Upper lobe of left lung (tissue), 6 donors: Measurements from ENCODE around the gene SPG11. TPM values are rescaled to one million over a fixed set of nuclear protein-coding genes. Genes with fewer than 3 reads are reported as not detected.

Experiments
- ATAC-seq, 2 donors: fragments of 200-7000 bp; cut with Tn5 transposase; one replicate each; pipeline ENCODE4 v1.9.1; 2022; ENCODE audit warnings: mild to moderate bottlenecking in 2 of 2, moderate library complexity in 2 of 2; ENCODE audit not compliant: low FRiP score in 2 of 2
- DNase-seq, 2 donors: peaks; one replicate each; pipeline ENCODE4 v3.0.0-alpha.2; 2019 to 2020
- H3K27ac ChIP-seq, 4 donors: fragments of 200-600 bp; sonication (generic); one replicate each; pipeline ENCODE4 v1.5.1; 2016 to 2019
- H3K27me3 ChIP-seq, 4 donors: fragments of 200-600 bp; sonication (generic); one replicate each; pipeline ENCODE4 v1.5.1; 2017 to 2019
- H3K36me3 ChIP-seq, 4 donors: fragments of 200-600 bp; sonication (generic); one replicate each; pipeline ENCODE4 v1.5.1; 2016 to 2019
- H3K4me1 ChIP-seq, 4 donors: fragments of 200-600 bp; sonication (generic); one replicate each; pipeline ENCODE4 v1.5.1; 2018 to 2019
- H3K4me3 ChIP-seq, 4 donors: fragments of 200-600 bp; sonication (generic); one replicate each; pipeline ENCODE4 v1.5.1; 2017 to 2019; ENCODE audit warnings: mild to moderate bottlenecking in 2 of 4, moderate library complexity in 1 of 4
- H3K9me3 ChIP-seq, 4 donors: fragments of 200-600 bp; sonication (generic); one replicate each; pipeline ENCODE4 v1.5.1; 2018 to 2019
- EP300 ChIP-seq, 4 donors: sonication (generic); formaldehyde crosslinking; IDR thresholded peaks; one replicate each; pipeline ENCODE4 v1.5.1; 2017; ENCODE audit warnings: antibody characterized with exemption in 4 of 4, control low read depth in 2 of 4
- POLR2A ChIP-seq, 4 donors: fragments of 450-650 bp; IDR thresholded peaks; one replicate each; pipeline ENCODE4 v1.5.1; 2016 to 2017; ENCODE audit warnings: antibody characterized with exemption in 4 of 4, mild to moderate bottlenecking in 2 of 4
- POLR2AphosphoS5 ChIP-seq, 2 donors: sonication (generic); formaldehyde crosslinking; IDR thresholded peaks; one replicate each; pipeline ENCODE4 v1.5.1; 2017; ENCODE audit warnings: antibody characterized with exemption in 2 of 2
- WGBS, 2 donors: methylation state at CpG; one replicate each; pipeline ENCODE4 v1.1.5; 2017 to 2018; 5-methylcytosine and 5-hydroxymethylcytosine counted together
- total RNA-seq, 6 donors: library from RNA; depleted of rRNA in 4 of 6; stranded (reverse); fragments of >200 nt in 4 of 6; gene quantifications; one replicate each; pipeline versions ENCODE4 v1.1.0 to v1.2.1, GENCODE V29; 2016 to 2021
- TF ChIP-seq, protein P1 (sequence below), 6 experiments: fragments of 450-650 bp in 4 of 6; fragments of 200-600 bp in 2 of 6; sonication (generic) in 2 of 6; IDR thresholded peaks; one replicate each; pipeline ENCODE4 v1.5.1; 2016 to 2019; ENCODE audit warnings: antibody characterized with exemption in 6 of 6
- donor health status: DM: no; HTN: no; CAD: no; lungs with moderate emphysema.
- donor health status: DM: no; HTN: yes; CAD: no; lungs with severe emphysema.

Gene SPG11
- total RNA-seq, 6 donors from 2014 or later: 81.6 to 161 (median 97.4) TPM

DNA sequence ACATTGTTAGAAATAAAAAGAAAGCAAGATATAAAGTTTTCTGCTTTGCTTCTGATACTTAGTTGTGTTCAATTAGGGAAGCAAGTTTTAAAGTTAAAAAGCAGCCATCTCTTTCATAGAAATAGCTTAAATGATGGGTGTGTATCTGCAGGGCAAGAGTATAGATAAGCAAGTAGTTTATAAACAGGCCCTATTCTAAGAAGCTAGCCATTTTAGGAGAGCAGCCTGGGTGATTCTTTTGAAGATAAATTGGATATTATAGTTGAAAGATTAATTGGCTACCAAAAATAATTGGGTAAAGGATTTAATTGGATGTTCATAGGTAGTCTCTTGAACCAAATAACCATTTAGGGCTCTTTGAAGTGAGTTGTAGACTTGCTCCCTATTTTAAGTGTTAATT is 120.9 kb downstream of the SPG11 start:
- Histone ChIP-seq H3K4me1 (peaks cover 36 to 47% (median 45%) of the 10 kb centered on the region in 4 donors), H3K9me3 (no peaks in the 10 kb centered on the region), H3K27me3 (no peaks in the 10 kb centered on the region), H3K4me3 (no peak overlapping the region), H3K27ac (peak overlapping the region in 1 of 4 donors; percentile 11), H3K36me3 (peaks cover 0 to 29% (median 0%) of the 10 kb centered on the region in 4 donors)
- no peak for ATAC-seq
- no peak for TF ChIP-seq POLR2A (IDR thresholded peaks at IDR 0.05)
- TF ChIP-seq POLR2AphosphoS5 (IDR thresholded peaks at IDR 0.05): no peak
- no peak for TF ChIP-seq EP300 (IDR thresholded peaks at IDR 0.05)
- TF ChIP-seq, protein P1, sequence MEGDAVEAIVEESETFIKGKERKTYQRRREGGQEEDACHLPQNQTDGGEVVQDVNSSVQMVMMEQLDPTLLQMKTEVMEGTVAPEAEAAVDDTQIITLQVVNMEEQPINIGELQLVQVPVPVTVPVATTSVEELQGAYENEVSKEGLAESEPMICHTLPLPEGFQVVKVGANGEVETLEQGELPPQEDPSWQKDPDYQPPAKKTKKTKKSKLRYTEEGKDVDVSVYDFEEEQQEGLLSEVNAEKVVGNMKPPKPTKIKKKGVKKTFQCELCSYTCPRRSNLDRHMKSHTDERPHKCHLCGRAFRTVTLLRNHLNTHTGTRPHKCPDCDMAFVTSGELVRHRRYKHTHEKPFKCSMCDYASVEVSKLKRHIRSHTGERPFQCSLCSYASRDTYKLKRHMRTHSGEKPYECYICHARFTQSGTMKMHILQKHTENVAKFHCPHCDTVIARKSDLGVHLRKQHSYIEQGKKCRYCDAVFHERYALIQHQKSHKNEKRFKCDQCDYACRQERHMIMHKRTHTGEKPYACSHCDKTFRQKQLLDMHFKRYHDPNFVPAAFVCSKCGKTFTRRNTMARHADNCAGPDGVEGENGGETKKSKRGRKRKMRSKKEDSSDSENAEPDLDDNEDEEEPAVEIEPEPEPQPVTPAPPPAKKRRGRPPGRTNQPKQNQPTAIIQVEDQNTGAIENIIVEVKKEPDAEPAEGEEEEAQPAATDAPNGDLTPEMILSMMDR (IDR thresholded peaks at IDR 0.05): no peak
- DNase-seq: no peak

DNA sequence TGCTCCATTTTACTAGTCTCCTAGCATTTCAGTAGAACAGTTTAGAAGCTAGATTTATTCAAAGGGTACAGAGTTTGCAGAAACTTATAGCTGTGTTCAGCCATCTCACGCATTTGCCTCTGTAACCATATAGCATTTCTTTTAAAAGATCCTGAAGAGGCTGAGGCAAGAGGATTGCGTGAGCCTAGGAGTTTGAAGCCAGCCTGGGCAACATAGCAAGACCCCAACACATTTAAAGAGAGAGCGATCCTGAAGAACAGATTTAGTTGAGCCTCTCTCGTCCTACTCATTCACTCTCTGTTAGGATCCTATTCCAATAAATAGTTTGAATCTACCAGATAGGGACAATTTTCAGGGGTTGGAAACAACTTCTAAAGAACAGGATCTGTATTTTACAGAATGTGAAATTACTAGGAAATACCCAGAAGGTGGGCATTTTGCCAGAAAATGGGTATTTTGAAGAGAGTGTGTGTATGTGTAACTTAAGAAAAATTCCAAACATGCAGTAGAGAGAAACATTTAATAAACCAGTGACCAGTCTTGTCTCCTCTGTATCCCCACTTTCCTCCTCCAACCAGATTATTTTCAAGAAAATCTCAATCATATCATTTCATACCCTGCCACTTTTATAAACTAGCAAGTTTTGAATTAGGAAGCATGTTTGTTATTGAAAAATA is 122.0 kb downstream of the SPG11 start:
- ATAC-seq (no peak), DNase-seq (no peak)
- WGBS, 2 donors: 96% methylated on average over 4 of the region's 4 CpGs
- Histone ChIP-seq H3K4me3 (no peak overlapping the region), H3K27me3 (no peaks in the 10 kb centered on the region), H3K4me1 (peaks cover 36 to 44% (median 42%) of the 10 kb centered on the region in 4 donors), H3K27ac (peak overlapping the region in 2 of 4 donors; percentile 21 to 48), H3K36me3 (peaks cover 0 to 29% (median 0%) of the 10 kb centered on the region in 4 donors), H3K9me3 (no peaks in the 10 kb centered on the region)
- TF ChIP-seq EP300 (IDR thresholded peaks at IDR 0.05): no peak
- TF ChIP-seq POLR2A (IDR thresholded peaks at IDR 0.05): no peak
- TF ChIP-seq, protein P1 (IDR thresholded peaks at IDR 0.05): no peak
- no peak for TF ChIP-seq POLR2AphosphoS5 (IDR thresholded peaks at IDR 0.05)

DNA sequence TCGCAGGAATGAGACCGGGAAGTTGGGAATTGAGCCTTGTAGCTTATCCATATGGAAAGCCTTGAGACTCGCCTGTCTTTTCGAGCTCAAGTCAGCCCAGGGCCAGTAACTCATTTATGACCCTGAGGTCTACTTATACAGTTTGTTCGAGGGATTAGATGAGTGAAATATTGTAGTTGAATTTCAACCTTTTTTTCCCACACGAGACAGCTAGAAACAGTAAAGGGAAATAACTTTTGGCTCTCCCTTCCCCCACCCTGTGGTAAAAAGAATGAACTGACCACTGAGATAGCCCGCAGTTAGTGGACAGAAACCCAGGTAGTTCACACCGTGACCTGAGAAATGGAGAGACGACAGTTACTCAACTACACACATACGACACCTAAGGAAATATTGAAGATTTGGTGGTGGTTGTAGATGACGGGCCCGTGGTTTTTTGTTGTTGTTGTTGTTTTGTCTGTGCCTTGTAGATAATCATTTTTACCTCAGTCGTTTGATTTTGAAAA is 125.7 kb downstream of the SPG11 start:
- H3K4me3 ChIP-seq: peak overlapping the region; percentile 70 to 99 (median 92)
- DNase-seq (no peak), ATAC-seq (no peak)
- peak overlapping the region; percentile 95 to 99 (median 97) for H3K27ac ChIP-seq
- H3K36me3 ChIP-seq: peaks cover 0 to 29% (median 0%) of the 10 kb centered on the region in 4 donors
- H3K27me3 ChIP-seq: no peaks in the 10 kb centered on the region
- 9 to 10% methylated on average over 13 of the region's 13 CpGs for WGBS, 2 donors
- no peaks in the 10 kb centered on the region for H3K9me3 ChIP-seq
- peaks cover 37 to 41% (median 38%) of the 10 kb centered on the region in 4 donors for H3K4me1 ChIP-seq
- TF ChIP-seq, protein P1 (IDR thresholded peaks at IDR 0.05): no peak
- TF ChIP-seq POLR2A (IDR thresholded peaks at IDR 0.05) (no peak), POLR2AphosphoS5 (IDR thresholded peaks at IDR 0.05) (no peak), EP300 (IDR thresholded peaks at IDR 0.05) (no peak)

DNA sequence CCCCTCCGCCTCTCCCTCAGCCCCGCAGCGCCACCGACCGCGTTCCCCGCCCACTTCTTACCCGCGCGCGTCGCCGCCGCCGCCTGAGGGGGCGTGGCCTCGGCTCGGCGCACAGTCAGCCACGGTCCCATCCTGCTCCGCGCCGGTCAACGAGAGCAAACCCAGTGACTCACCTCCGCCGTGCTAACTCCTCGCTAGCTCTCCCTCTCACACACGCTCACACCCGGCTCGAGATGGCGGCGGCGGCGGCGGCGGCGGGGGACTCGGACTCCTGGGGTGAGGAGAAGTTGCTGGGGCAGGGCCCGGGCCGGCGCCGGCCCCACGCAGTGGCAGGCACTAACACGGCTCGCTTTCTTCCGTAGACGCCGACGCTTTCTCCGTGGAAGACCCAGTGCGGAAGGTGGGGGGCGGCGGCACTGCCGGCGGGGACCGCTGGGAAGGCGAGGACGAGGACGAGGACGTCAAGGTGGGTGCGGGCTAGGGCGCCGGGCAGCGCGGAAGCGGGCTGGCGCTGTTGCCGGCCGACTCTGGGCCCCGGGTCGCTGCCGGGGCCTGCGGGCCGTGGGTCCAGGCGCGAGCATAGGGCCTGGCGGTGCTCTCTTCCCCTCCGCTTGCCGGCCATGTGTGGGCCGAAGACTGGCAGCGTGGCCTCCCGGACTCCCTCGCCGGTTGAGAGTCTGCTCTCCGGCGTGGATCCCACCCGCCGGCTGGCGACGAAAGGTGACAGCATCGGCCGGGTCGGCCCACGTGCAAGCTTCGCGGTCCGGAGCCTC is 126.3 kb downstream of the SPG11 start, which contains the start of gene EIF3J:
Gene EIF3J, plus strand, starts transcription at position 186 of the 773 bp plus-strand sequence. Its CDS starts 48 bp downstream, at position 234.
- no peaks in the 10 kb centered on the region for H3K9me3 ChIP-seq
- peak within 1 kb of the TSS; percentile 70 to 99 (median 92) for H3K4me3 ChIP-seq
- H3K4me1 ChIP-seq: peaks cover 30 to 38% (median 33%) of the 10 kb centered on the region in 4 donors
- peak; percentile 98 to 99 for DNase-seq
- ATAC-seq: peak; percentile 96 to 97
- 0% methylated on average over 20 to 45 of the region's 97 CpGs for WGBS, 2 donors
- H3K36me3 ChIP-seq: peaks cover 0 to 29% (median 0%) of the 10 kb centered on the region in 4 donors
- peak in 1 of 4 donors; percentile 69 for TF ChIP-seq EP300 (IDR thresholded peaks at IDR 0.05)
- peak; percentile 71 to 97 for TF ChIP-seq POLR2AphosphoS5 (IDR thresholded peaks at IDR 0.05)
- TF ChIP-seq POLR2A (IDR thresholded peaks at IDR 0.05): peak in 2 of 4 donors; percentile 86 to 90
- TF ChIP-seq, protein P1 (IDR thresholded peaks at IDR 0.05): peak in 2 of 6 experiments; percentile 28 to 35
- peak within 1 kb of the TSS; percentile 95 to 99 (median 97) for H3K27ac ChIP-seq
- H3K27me3 ChIP-seq: no peaks in the 10 kb centered on the region
